OCI-LY7 (cell line): ENCODE results near the gene KLF15. TPM values are rescaled to one million over a fixed set of nuclear protein-coding genes. Genes with fewer than 3 reads are reported as not detected.

Source experiments
- BruUV-seq: library from RNA; stranded (reverse); fragments of 400-500 nt; replicated peaks from 2 replicates; lab custom pipeline; 2021; lab: Mats Ljungman, UMichigan
- CTCF ChIA-PET: fragments of 300-600 bp; sonication (Branson Sonifier 250); formaldehyde crosslinking; loops from one replicate; lab custom pipeline; 2022; ENCODE audit warnings: antibody characterized with exemption; ENCODE audit not compliant: unreplicated experiment; lab: Charles Lee
- POLR2A ChIA-PET: fragments of 300-600 bp; sonication (Branson Sonifier 250); formaldehyde crosslinking; loops from one replicate; lab custom pipeline; 2022; ENCODE audit warnings: antibody characterized with exemption; lab: Charles Lee
- DNase-seq: peaks from one replicate; pipeline ENCODE4 v3.0.0-alpha.2; 2015; ENCODE audit warnings: low spot score
- H2AFZ ChIP-seq: fragments of 200-600 bp; sonication (generic), shearing (Covaris generic); 2 replicates; pipeline ENCODE4 v1.6.1; 2014; ENCODE audit warnings: mild to moderate bottlenecking, antibody characterized with exemption, low read length, moderate library complexity
- H3K27ac ChIP-seq: fragments of 200-600 bp; sonication (generic); 2 replicates; pipeline ENCODE4 v1.5.1; 2014; ENCODE audit warnings: mixed run types, low read depth, mild to moderate bottlenecking, moderate library complexity, low read length, inconsistent platforms; ENCODE audit not compliant: poor library complexity, severe bottlenecking
- H3K36me3 ChIP-seq: fragments of 200-600 bp; sonication (generic); 2 replicates; pipeline ENCODE4 v1.6.1; 2014; ENCODE audit warnings: mild to moderate bottlenecking, antibody characterized with exemption, low read length, moderate library complexity, mixed read lengths; ENCODE audit not compliant: insufficient read depth
- H3K4me1 ChIP-seq: fragments of 200-600 bp; sonication (generic); 2 replicates; pipeline ENCODE4 v1.5.1; 2014; ENCODE audit warnings: mild to moderate bottlenecking, low read length; ENCODE audit not compliant: insufficient read depth, poor library complexity, severe bottlenecking
- H3K4me2 ChIP-seq: fragments of 200-600 bp; sonication (generic); 2 replicates; pipeline ENCODE4 v1.6.1; 2014; ENCODE audit warnings: mild to moderate bottlenecking, low read length
- H3K4me3 ChIP-seq: fragments of 200-600 bp; sonication (generic); 2 replicates; pipeline ENCODE4 v1.5.1; 2014; ENCODE audit warnings: mild to moderate bottlenecking, low read depth, low read length; ENCODE audit not compliant: poor library complexity, severe bottlenecking
- H3K79me2 ChIP-seq: fragments of 200-600 bp; sonication (generic); 2 replicates; pipeline ENCODE4 v1.6.1; 2016; ENCODE audit warnings: low read depth, mild to moderate bottlenecking, low read length, moderate library complexity, mixed read lengths; ENCODE audit not compliant: insufficient read depth
- H3K9me2 ChIP-seq: fragments of 200-600 bp; sonication (generic); 2 replicates; pipeline ENCODE4 v1.6.1; 2016; ENCODE audit warnings: mild to moderate bottlenecking, low read length, mixed read lengths; ENCODE audit not compliant: insufficient read depth
- H3K9me3 ChIP-seq: fragments of 200-600 bp; sonication (generic); 2 replicates; pipeline ENCODE4 v1.6.1; 2014; ENCODE audit warnings: mild to moderate bottlenecking, mixed run types, low read length, mixed read lengths
- H4K20me1 ChIP-seq: fragments of 200-600 bp; sonication (generic); 2 replicates; pipeline ENCODE4 v1.6.1; 2014; ENCODE audit warnings: mild to moderate bottlenecking, antibody characterized with exemption, low read length, moderate library complexity, mixed read lengths; ENCODE audit not compliant: insufficient read depth
- CTCF ChIP-seq: fragments of 200-600 bp; sonication (generic); conservative IDR thresholded peaks from 2 replicates; pipeline ENCODE4 v1.5.1; 2014; ENCODE audit warnings: mild to moderate bottlenecking, antibody characterized with exemption, low read length, moderate library complexity, mixed read lengths
- EZH2phosphoT487 ChIP-seq: fragments of 200-600 bp; sonication (generic); IDR thresholded peaks from 2 replicates; pipeline ENCODE4 v1.6.1; 2018; ENCODE audit warnings: low read depth, borderline replicate concordance, mild to moderate bottlenecking, mixed run types, antibody characterized with exemption, low read length, moderate library complexity, mixed read lengths
- intact Hi-C: fragments of 100-400 bp; cut with micrococcal nuclease; formaldehyde crosslinking; loops from one replicate; pipeline ENCODE4 v1.10.0; 2022; ENCODE audit not compliant: unreplicated experiment
- total RNA-seq, 2 experiments: library from RNA; depleted of rRNA in 1 of 2; stranded (reverse); fragments of >200 nt in 1 of 2; shearing (Covaris generic) in 1 of 2; gene quantifications; 2 replicates each; pipeline ENCODE4 v1.2.3, GENCODE V29; 2014 to 2022

The KLF15 gene
- total RNA-seq, 2 experiments from 2014 or later, result 12.3 to 26.4 TPM

- DNase-seq, result no peak
- no peaks in the 10 kb centered on the region for H3K79me2 ChIP-seq
- TF ChIP-seq EZH2phosphoT487, result no peak
- no peak for TF ChIP-seq CTCF
- intact Hi-C loops, result loop anchor here (5.0 to 10.0 kb wide), 3 partner anchors 119 to 763 kb away; partner anchors contain the start of genes OSBPL11 and ZXDC
- no peaks in the 10 kb centered on the region for H3K9me3 ChIP-seq
- no peaks in the 10 kb centered on the region for H4K20me1 ChIP-seq
- peak overlapping the region; percentile 73; the same call in 1 of the 2 replicates for H2AFZ ChIP-seq
- BruUV-seq, result no TSS peak
- POLR2A ChIA-PET, result interaction anchor here (0.5 to 0.7 kb wide), 3 partner anchors 81 to 283 kb away, joined by 3 to 9 read pairs (median 3); no protein-coding TSS in a partner anchor
- peak overlapping the region; percentile 84 for H3K4me2 ChIP-seq
- peak overlapping the region; percentile 67 for H3K4me3 ChIP-seq
- H3K36me3 ChIP-seq, result no peaks in the 10 kb centered on the region
- H3K9me2 ChIP-seq, result no peaks in the 10 kb centered on the region
- CTCF ChIA-PET, result interaction anchor here (0.8 to 1.0 kb wide), 2 partner anchors 32 to 112 kb away, joined by 3 to 4 read pairs; no protein-coding TSS in a partner anchor
- H3K4me1 ChIP-seq, result peaks cover 57% of the 10 kb centered on the region
- no peak overlapping the region for H3K27ac ChIP-seq
Measured at GRCh38 chr3:126358038-126358815, 1.0 kb upstream of the KLF15 start.

GRCh38 chr3:126356373-126357264, 589 bp downstream of the KLF15 start:
- POLR2A ChIA-PET, result interaction anchor here (1.6 kb wide), 1 partner anchor 99 kb away, joined by 3 read pairs; no protein-coding TSS in a partner anchor
- Histone ChIP-seq H3K79me2 (no peaks in the 10 kb centered on the region), H3K36me3 (no peaks in the 10 kb centered on the region), H2AFZ (peak overlapping the region; percentile 71), H3K9me2 (no peaks in the 10 kb centered on the region), H3K4me3 (peak overlapping the region; percentile 67), H3K4me2 (peak overlapping the region; percentile 86), H4K20me1 (no peaks in the 10 kb centered on the region), H3K27ac (peak overlapping the region; percentile 67), H3K9me3 (no peaks in the 10 kb centered on the region), H3K4me1 (peaks cover 44% of the 10 kb centered on the region)
- no TSS peak for BruUV-seq
- peak; percentile 40 for DNase-seq
- CTCF ChIA-PET, result no interaction called here
- intact Hi-C loops, result loop anchor here (5.0 to 10.0 kb wide), 3 partner anchors 121 to 762 kb away; partner anchors contain the start of genes OSBPL11 and ZXDC
- TF ChIP-seq EZH2phosphoT487 (no peak), CTCF (no peak)
